GM12801 (cell line): Measurements from ENCODE around the gene ELN.

Source experiments
- TF ChIP-seq, protein P1 (sequence below): IDR thresholded peaks from one replicate; pipeline ENCODE4 v1.5.1; 2011; ENCODE audit warnings: control low read depth; ENCODE audit not compliant: insufficient read length; ENCODE audit errors: extremely low read depth

ELN gene

DNA sequence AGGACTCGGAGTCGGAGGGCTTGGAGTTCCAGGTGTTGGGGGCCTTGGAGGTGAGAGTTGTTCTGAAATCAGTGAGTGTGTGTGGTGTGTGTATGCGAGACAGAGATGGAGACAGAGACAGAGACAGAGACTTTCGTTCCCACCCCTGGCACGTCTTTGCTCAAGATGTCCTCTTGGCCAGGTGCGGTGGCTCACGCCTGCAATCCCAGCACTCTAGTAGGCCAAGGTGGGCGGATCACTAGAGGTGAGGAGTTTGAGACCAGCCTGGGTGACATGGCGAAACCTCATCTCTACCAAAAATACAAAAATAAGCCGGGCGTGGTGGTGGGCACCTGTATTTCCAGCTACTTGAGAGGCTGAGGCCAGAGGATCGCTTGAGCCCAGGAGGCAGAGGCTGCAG is 35.7 kb downstream of the ELN start:
- TF ChIP-seq, protein P1, sequence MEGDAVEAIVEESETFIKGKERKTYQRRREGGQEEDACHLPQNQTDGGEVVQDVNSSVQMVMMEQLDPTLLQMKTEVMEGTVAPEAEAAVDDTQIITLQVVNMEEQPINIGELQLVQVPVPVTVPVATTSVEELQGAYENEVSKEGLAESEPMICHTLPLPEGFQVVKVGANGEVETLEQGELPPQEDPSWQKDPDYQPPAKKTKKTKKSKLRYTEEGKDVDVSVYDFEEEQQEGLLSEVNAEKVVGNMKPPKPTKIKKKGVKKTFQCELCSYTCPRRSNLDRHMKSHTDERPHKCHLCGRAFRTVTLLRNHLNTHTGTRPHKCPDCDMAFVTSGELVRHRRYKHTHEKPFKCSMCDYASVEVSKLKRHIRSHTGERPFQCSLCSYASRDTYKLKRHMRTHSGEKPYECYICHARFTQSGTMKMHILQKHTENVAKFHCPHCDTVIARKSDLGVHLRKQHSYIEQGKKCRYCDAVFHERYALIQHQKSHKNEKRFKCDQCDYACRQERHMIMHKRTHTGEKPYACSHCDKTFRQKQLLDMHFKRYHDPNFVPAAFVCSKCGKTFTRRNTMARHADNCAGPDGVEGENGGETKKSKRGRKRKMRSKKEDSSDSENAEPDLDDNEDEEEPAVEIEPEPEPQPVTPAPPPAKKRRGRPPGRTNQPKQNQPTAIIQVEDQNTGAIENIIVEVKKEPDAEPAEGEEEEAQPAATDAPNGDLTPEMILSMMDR: no peak

- TF ChIP-seq, protein P1: no peak
Observed at GRCh38 chr7:74064696-74065095, 36.7 kb downstream of the ELN start.

DNA sequence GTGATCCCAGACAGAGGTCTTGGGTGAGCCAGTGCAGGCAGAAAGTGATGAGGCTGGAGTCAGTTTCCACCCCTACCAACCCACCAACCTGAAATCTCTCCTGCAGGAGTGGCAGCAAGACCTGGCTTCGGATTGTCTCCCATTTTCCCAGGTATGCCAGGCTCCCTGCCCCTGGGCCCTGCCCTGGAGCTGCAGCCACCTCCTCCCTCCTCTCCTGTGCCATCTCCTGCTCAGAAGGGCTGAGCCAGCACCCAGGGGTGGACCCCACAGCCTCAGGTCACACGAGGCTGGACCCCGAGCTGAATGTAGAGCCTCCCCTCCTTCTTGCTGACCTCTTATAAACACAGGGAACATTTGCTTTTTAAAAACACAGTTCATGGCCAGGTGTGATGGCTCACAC is 38.7 kb downstream of the ELN start:
- TF ChIP-seq, protein P1: no peak

DNA sequence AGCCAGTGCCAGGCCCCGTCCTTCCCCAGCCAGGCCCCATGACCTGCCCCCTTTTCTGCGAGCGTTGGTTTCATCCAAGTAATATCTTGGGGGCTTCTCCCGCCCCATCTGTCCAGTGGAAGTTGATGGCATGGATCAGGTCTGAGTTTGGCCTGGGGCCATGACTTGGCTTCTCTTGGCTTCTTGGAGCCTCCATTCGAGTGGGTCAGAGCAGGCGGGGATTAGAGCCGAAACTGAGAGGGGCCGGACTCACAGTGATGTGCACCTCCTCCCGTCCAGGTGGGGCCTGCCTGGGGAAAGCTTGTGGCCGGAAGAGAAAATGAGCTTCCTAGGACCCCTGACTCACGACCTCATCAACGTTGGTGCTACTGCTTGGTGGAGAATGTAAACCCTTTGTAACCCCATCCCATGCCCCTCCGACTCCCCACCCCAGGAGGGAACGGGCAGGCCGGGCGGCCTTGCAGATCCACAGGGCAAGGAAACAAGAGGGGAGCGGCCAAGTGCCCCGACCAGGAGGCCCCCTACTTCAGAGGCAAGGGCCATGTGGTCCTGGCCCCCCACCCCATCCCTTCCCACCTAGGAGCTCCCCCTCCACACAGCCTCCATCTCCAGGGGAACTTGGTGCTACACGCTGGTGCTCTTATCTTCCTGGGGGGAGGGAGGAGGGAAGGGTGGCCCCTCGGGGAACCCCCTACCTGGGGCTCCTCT is 40.6 kb downstream of the ELN start:
- TF ChIP-seq, protein P1: no peak

GRCh38 chr7:74069086-74069541 is 41.1 kb downstream of the ELN start:
- TF ChIP-seq, protein P1: no peak

- TF ChIP-seq, protein P1: no peak
Observed at GRCh38 chr7:74069790-74070618, 42.0 kb downstream of the ELN start.

- TF ChIP-seq, protein P1: no peak
Observed at GRCh38 chr7:74070619-74070921, 42.6 kb downstream of the ELN start.
